ENCODE data around the gene MMP17. TPM values are rescaled to one million over a fixed set of nuclear protein-coding genes. Genes with fewer than 3 reads are reported as not detected.

The MMP17 gene
- total RNA-seq, 1 donor from 2014 or later: 0.62 TPM

GRCh38 chr12:131893605-131894312 is 65.6 kb downstream of the MMP17 start:
- intact Hi-C loops (cut with micrococcal nuclease): loop anchor here (1.0 to 10.0 kb wide), 4 partner anchors 36 to 211 kb away; partner anchors contain the start of genes EP400, PUS1 and SFSWAP
- peak overlapping the region; percentile 8 for H3K4me3 Mint-ChIP-seq (ENCODE audit: low read depth)
- H3K27ac Mint-ChIP-seq: no peak overlapping the region
- no peak for DNase-seq (ENCODE audit: low spot score)
- H3K9me3 Mint-ChIP-seq: no peaks in the 10 kb centered on the region
- peaks cover 6% of the 10 kb centered on the region for H3K4me1 Mint-ChIP-seq (ENCODE audit: low read depth)
- no peaks in the 10 kb centered on the region for H3K36me3 Mint-ChIP-seq (ENCODE audit: low read depth)
- H3K27me3 Mint-ChIP-seq (ENCODE audit: low read depth): peaks cover 5% of the 10 kb centered on the region

- intact Hi-C loops (cut with micrococcal nuclease): loop anchor here (1.0 to 10.0 kb wide), 4 partner anchors 35 to 212 kb away; partner anchors contain the start of genes EP400, PUS1 and SFSWAP
- peak within 1 kb of the TSS; percentile 72 for H3K27ac Mint-ChIP-seq
These were observed 66.2 kb downstream of the MMP17 start, which contains the start of gene ULK1 for GRCh38 chr12:131894313-131894860. ULK1 (plus strand) TSS chr12:131894622; CDS start chr12:131895002, 380 bp downstream.

GRCh38 chr12:131894981-131895639 is 66.9 kb downstream of the MMP17 start:
- Mint-ChIP-seq H3K4me1 (ENCODE audit: low read depth) (peaks cover 6% of the 10 kb centered on the region), H3K27me3 (ENCODE audit: low read depth) (no peaks in the 10 kb centered on the region), H3K36me3 (ENCODE audit: low read depth) (no peaks in the 10 kb centered on the region), H3K27ac (peak overlapping the region; percentile 72), H3K9me3 (no peaks in the 10 kb centered on the region), H3K4me3 (ENCODE audit: low read depth) (peak overlapping the region; percentile 81)
- intact Hi-C loops (cut with micrococcal nuclease): loop anchor here (1.0 to 10.0 kb wide), 4 partner anchors 34 to 213 kb away; partner anchors contain the start of genes EP400, PUS1 and SFSWAP
- DNase-seq (ENCODE audit: low spot score): no peak

More at GRCh38 chr12:131894313-131894860, 66.2 kb downstream of the MMP17 start, which contains the start of gene ULK1:
- H3K27me3 Mint-ChIP-seq (ENCODE audit: low read depth): peaks cover 3% of the 10 kb centered on the region
- peak; percentile 88 for DNase-seq (ENCODE audit: low spot score)
- H3K4me3 Mint-ChIP-seq (ENCODE audit: low read depth): peak within 1 kb of the TSS; percentile 81
- no peaks in the 10 kb centered on the region for H3K36me3 Mint-ChIP-seq (ENCODE audit: low read depth)
- no peaks in the 10 kb centered on the region for H3K9me3 Mint-ChIP-seq
- H3K4me1 Mint-ChIP-seq (ENCODE audit: low read depth): peaks cover 6% of the 10 kb centered on the region

GRCh38 chr12:131895640-131896079 is 67.5 kb downstream of the MMP17 start:
- H3K27me3 Mint-ChIP-seq (ENCODE audit: low read depth): no peaks in the 10 kb centered on the region
- intact Hi-C loops (cut with micrococcal nuclease): loop anchor here (10.0 kb wide), 1 partner anchor 181 kb away; the partner anchor contains the start of gene SFSWAP
- H3K4me3 Mint-ChIP-seq (ENCODE audit: low read depth): peak overlapping the region; percentile 81
- no peak for DNase-seq (ENCODE audit: low spot score)
- no peaks in the 10 kb centered on the region for H3K9me3 Mint-ChIP-seq
- peak overlapping the region; percentile 72 for H3K27ac Mint-ChIP-seq
- H3K4me1 Mint-ChIP-seq (ENCODE audit: low read depth): peaks cover 6% of the 10 kb centered on the region
- no peaks in the 10 kb centered on the region for H3K36me3 Mint-ChIP-seq (ENCODE audit: low read depth)

GRCh38 chr12:131896080-131896810 is 68.1 kb downstream of the MMP17 start:
- H3K36me3 Mint-ChIP-seq (ENCODE audit: low read depth): no peaks in the 10 kb centered on the region
- H3K9me3 Mint-ChIP-seq: no peaks in the 10 kb centered on the region
- peak overlapping the region; percentile 81 for H3K4me3 Mint-ChIP-seq (ENCODE audit: low read depth)
- no peak overlapping the region for H3K27ac Mint-ChIP-seq
- DNase-seq (ENCODE audit: low spot score): peak; percentile 65
- intact Hi-C loops (cut with micrococcal nuclease): loop anchor here (10.0 kb wide), 1 partner anchor 181 kb away; the partner anchor contains the start of gene SFSWAP
- H3K27me3 Mint-ChIP-seq (ENCODE audit: low read depth): no peaks in the 10 kb centered on the region
- H3K4me1 Mint-ChIP-seq (ENCODE audit: low read depth): peaks cover 6% of the 10 kb centered on the region

- peaks cover 6% of the 10 kb centered on the region for H3K4me1 Mint-ChIP-seq (ENCODE audit: low read depth)
- DNase-seq (ENCODE audit: low spot score): no peak
- H3K36me3 Mint-ChIP-seq (ENCODE audit: low read depth): no peaks in the 10 kb centered on the region
- no peaks in the 10 kb centered on the region for H3K27me3 Mint-ChIP-seq (ENCODE audit: low read depth)
- no peak overlapping the region for H3K27ac Mint-ChIP-seq
- H3K4me3 Mint-ChIP-seq (ENCODE audit: low read depth): peak overlapping the region; percentile 39
- intact Hi-C loops (cut with micrococcal nuclease): loop anchor here (10.0 kb wide), 1 partner anchor 182 kb away; the partner anchor contains the start of gene SFSWAP
- no peaks in the 10 kb centered on the region for H3K9me3 Mint-ChIP-seq
These were observed 68.6 kb downstream of the MMP17 start for GRCh38 chr12:131896811-131897270.

GRCh38 chr12:131897276-131897675 is 69.1 kb downstream of the MMP17 start:
- Mint-ChIP-seq H3K27me3 (ENCODE audit: low read depth) (no peaks in the 10 kb centered on the region), H3K36me3 (ENCODE audit: low read depth) (no peaks in the 10 kb centered on the region), H3K4me3 (ENCODE audit: low read depth) (peak overlapping the region; percentile 49), H3K9me3 (no peaks in the 10 kb centered on the region), H3K27ac (no peak overlapping the region), H3K4me1 (ENCODE audit: low read depth) (peaks cover 6% of the 10 kb centered on the region)
- DNase-seq (ENCODE audit: low spot score): no peak
- intact Hi-C loops (cut with micrococcal nuclease): loop anchor here (10.0 kb wide), 1 partner anchor 182 kb away; the partner anchor contains the start of gene SFSWAP

- DNase-seq (ENCODE audit: low spot score): no peak
- Mint-ChIP-seq H3K4me1 (ENCODE audit: low read depth) (peaks cover 6% of the 10 kb centered on the region), H3K27ac (no peak overlapping the region), H3K9me3 (no peaks in the 10 kb centered on the region), H3K36me3 (ENCODE audit: low read depth) (no peaks in the 10 kb centered on the region), H3K27me3 (ENCODE audit: low read depth) (no peaks in the 10 kb centered on the region), H3K4me3 (ENCODE audit: low read depth) (no peak overlapping the region)
- intact Hi-C loops (cut with micrococcal nuclease): loop anchor here (10.0 kb wide), 1 partner anchor 183 kb away; the partner anchor contains the start of gene SFSWAP
These were observed 69.7 kb downstream of the MMP17 start for GRCh38 chr12:131897875-131898274.

GRCh38 chr12:131900397-131900796 is 72.2 kb downstream of the MMP17 start:
- no peak for DNase-seq (ENCODE audit: low spot score)
- intact Hi-C loops (cut with micrococcal nuclease): no loop called here
- Mint-ChIP-seq H3K9me3 (no peaks in the 10 kb centered on the region), H3K4me3 (ENCODE audit: low read depth) (no peak overlapping the region), H3K27ac (no peak overlapping the region), H3K27me3 (ENCODE audit: low read depth) (no peaks in the 10 kb centered on the region), H3K4me1 (ENCODE audit: low read depth) (peaks cover 4% of the 10 kb centered on the region), H3K36me3 (ENCODE audit: low read depth) (no peaks in the 10 kb centered on the region)

Other genes with a start within 250 kb of the MMP17 start
- gene SFSWAP, start 117.3 kb upstream of the MMP17 start, total RNA-seq: 58.5 and 60.1 TPM in 2 replicates
- 28.0 and 30.2 TPM in 2 replicates for gene ULK1, start 66.2 kb downstream of the MMP17 start, total RNA-seq
- 71.2 and 79.2 TPM in 2 replicates for gene PUS1, start 100.9 kb downstream of the MMP17 start, total RNA-seq
- gene EP400, start 121.5 kb downstream of the MMP17 start, total RNA-seq: 57.7 and 58.0 TPM in 2 replicates

Measured in activated T-helper 2 cell treated with anti-CD3 and anti-CD28 coated beads, Interferon-gamma antibody, Interleukin-2, Interleukin-4, amounts not matched to agents 10 μg/mL and 5 μg/mL and 100 μg/mL, durations not matched to agents 14 hours and 24 hours and 36 hours (primary cell).